ENCODE data around the gene MOSPD3. TPM values are rescaled to one million over a fixed set of nuclear protein-coding genes. Genes with fewer than 3 reads are reported as not detected.

The MOSPD3 gene
- total and polyA plus RNA-seq, 2 of the 13 experiments (the other 11 are each of a cell fraction or from before 2014, with no cell fraction given) = 7.6 to 8.8 TPM

- TF ChIP-seq JARID2 (CRISPR knock-in tag; IDR thresholded peaks at IDR 0.05; ENCODE audit: insufficient replicate concordance) = no peak
- TF ChIP-seq MZF1 (CRISPR knock-in tag; IDR thresholded peaks at IDR 0.05; ENCODE audit: borderline replicate concordance) = 0 out of 2 replicates have a peak, but pooled peaks have one; percentile 33
- TF ChIP-seq SOX6 (IDR thresholded peaks at IDR 0.05) = no peak
- peak; percentile 89 for TF ChIP-seq SOX6 (CRISPR knock-in tag; IDR thresholded peaks at IDR 0.05)
- no peak; the same call in 1 of the 2 replicates for TF ChIP-seq CREB3 (CRISPR knock-in tag; IDR thresholded peaks at IDR 0.05)
- no peak for TF ChIP-seq GTF2F1 (IDR thresholded peaks at IDR 0.05; ENCODE audit: low read length)
- TF ChIP-seq RXRB (CRISPR knock-in tag; IDR thresholded peaks at IDR 0.05; ENCODE audit: borderline replicate concordance) = peak; percentile 81
- TF ChIP-seq DR1 (CRISPR knock-in tag; IDR thresholded peaks at IDR 0.05) = peak; percentile 11; the same call in 1 of the 2 replicates
- peak; percentile 17 for TF ChIP-seq SKI (IDR thresholded peaks at IDR 0.05; ENCODE audit: partially characterized antibody)
- no peak for TF ChIP-seq MYPOP (CRISPR knock-in tag; IDR thresholded peaks at IDR 0.05)
- no peak for TF ChIP-seq LCORL (IDR thresholded peaks at IDR 0.05)
- TF ChIP-seq LCORL (CRISPR knock-in tag; IDR thresholded peaks at IDR 0.05) = peak; percentile 80
- no peak for TF ChIP-seq ZBTB1 (CRISPR knock-in tag; IDR thresholded peaks at IDR 0.05; ENCODE audit: borderline replicate concordance)
- peak; percentile 68; the same call in 1 of the 2 replicates for TF ChIP-seq RBFOX2 (IDR thresholded peaks at IDR 0.05; ENCODE audit: low read depth, low read length)
- TF ChIP-seq SRSF4 (IDR thresholded peaks at IDR 0.05; ENCODE audit: low read depth, low read length, poor library complexity, severe bottlenecking) = peak; percentile 51
- TF ChIP-seq ZSCAN9 (CRISPR knock-in tag; IDR thresholded peaks at IDR 0.05; ENCODE audit: borderline replicate concordance) = 0 out of 2 replicates have a peak, but pooled peaks have one; percentile 70
- TF ChIP-seq SMYD3 (CRISPR knock-in tag; IDR thresholded peaks at IDR 0.05) = peak; percentile 99
- no peak for TF ChIP-seq FOXM1 (CRISPR knock-in tag; IDR thresholded peaks at IDR 0.05)
- TF ChIP-seq RAD51 (IDR thresholded peaks at IDR 0.05; ENCODE audit: borderline replicate concordance) = peak; percentile 62
- TF ChIP-seq FOSL1 (CRISPR knock-in tag; IDR thresholded peaks at IDR 0.05; ENCODE audit: borderline replicate concordance) = 0 out of 2 replicates have a peak, but pooled peaks have one; percentile 31
- peak; percentile 85; the same call in 1 of the 2 replicates for TF ChIP-seq MXD4 (CRISPR knock-in tag; IDR thresholded peaks at IDR 0.05)
- peak; percentile 59; the same call in 1 of the 2 replicates for TF ChIP-seq ZNF350 (CRISPR knock-in tag; IDR thresholded peaks at IDR 0.05; ENCODE audit: borderline replicate concordance, low read depth)
- TF ChIP-seq TRAFD1 (CRISPR knock-in tag; IDR thresholded peaks at IDR 0.05; ENCODE audit: borderline replicate concordance) = no peak; the same call in 1 of the 2 replicates
- peak; percentile 77; the same call in 1 of the 2 replicates for TF ChIP-seq ZC3H13 (CRISPR knock-in tag; IDR thresholded peaks at IDR 0.05)
- peak; percentile 55; the same call in 1 of the 2 replicates for TF ChIP-seq ZNF556 (CRISPR knock-in tag; IDR thresholded peaks at IDR 0.05; ENCODE audit: borderline replicate concordance)
- no peak for TF ChIP-seq RBAK (CRISPR knock-in tag; IDR thresholded peaks at IDR 0.05)
- peak; percentile 95 for TF ChIP-seq TARDBP (CRISPR knock-in tag; IDR thresholded peaks at IDR 0.05)
- peak; percentile 75; the same call in 1 of the 2 replicates for TF ChIP-seq HES4 (CRISPR knock-in tag; IDR thresholded peaks at IDR 0.05; ENCODE audit: borderline replicate concordance)
- TF ChIP-seq RARA (CRISPR knock-in tag; IDR thresholded peaks at IDR 0.05) = peak; percentile 83
Observed at GRCh38 chr7:100568176-100568895, 44.0 kb upstream of the MOSPD3 start (continued).
